Measurements from ENCODE around the gene PHF2.

Gene PHF2

GRCh38 chr9:93597142-93597706 lies 20.8 kb downstream of the PHF2 start (continued):
- no peak for TF ChIP-seq ZBTB44 (tag by site-specific recombination; IDR thresholded peaks at IDR 0.05)
- TF ChIP-seq RBAK (tag by site-specific recombination; IDR thresholded peaks at IDR 0.05): no peak
- TF ChIP-seq ZBTB11 (tag by site-specific recombination; conservative IDR thresholded peaks at IDR 0.05; ENCODE audit: low read depth): no peak
- no peak for TF ChIP-seq CTCF (tag by site-specific recombination; IDR thresholded peaks at IDR 0.05)
- TF ChIP-seq ZNF391 (tag by site-specific recombination; IDR thresholded peaks at IDR 0.05; ENCODE audit: borderline replicate concordance, low read depth): no peak

- Histone ChIP-seq H3K9me3 (ENCODE audit: control insufficient read depth, insufficient read depth, low read depth, low read length) (no peaks in the 10 kb centered on the region), H3K4me1 (ENCODE audit: control insufficient read depth, insufficient read depth, low read length) (peaks cover 8% of the 10 kb centered on the region; the same call in 1 of the 2 replicates), H3K27ac (ENCODE audit: extremely low read depth, low read depth, low read length) (no peak overlapping the region), H3K4me3 (ENCODE audit: low read depth, low read length) (no peak overlapping the region), H3K36me3 (ENCODE audit: control insufficient read depth in 2 of 2, insufficient read depth in 1 of 2, low read length in 2 of 2) (no peaks in the 10 kb centered on the region)
- TF ChIP-seq ZNF747 (tag by site-specific recombination; IDR thresholded peaks at IDR 0.05) (no peak), ZNF488 (tag by site-specific recombination; IDR thresholded peaks at IDR 0.05) (no peak), ZIC2 (tag by site-specific recombination; IDR thresholded peaks at IDR 0.05) (peak; percentile 37; the same call in 1 of the 2 replicates)
- ChIA-PET POLR2A (no interaction called here), CTCF (no interaction called here)
Observed at GRCh38 chr9:93597871-93598646, 21.7 kb downstream of the PHF2 start.

GRCh38 chr9:93598647-93599241 lies 22.4 kb downstream of the PHF2 start:
- TF ChIP-seq SCRT2 (tag by site-specific recombination; IDR thresholded peaks at IDR 0.05) (peak; percentile 41; the same call in 1 of the 2 replicates), ZNF645 (tag by site-specific recombination; IDR thresholded peaks at IDR 0.05) (no peak), ZNF155 (tag by site-specific recombination; IDR thresholded peaks at IDR 0.05) (no peak), ZNF530 (tag by site-specific recombination; IDR thresholded peaks at IDR 0.05; ENCODE audit: low read depth) (no peak), GLIS2 (tag by site-specific recombination; IDR thresholded peaks at IDR 0.05) (no peak), BCL11B (tag by site-specific recombination; IDR thresholded peaks at IDR 0.05; ENCODE audit: low read depth) (no peak), ZNF785 (tag by site-specific recombination; IDR thresholded peaks at IDR 0.05) (no peak), ZNF202 (tag by site-specific recombination; IDR thresholded peaks at IDR 0.05; ENCODE audit: borderline replicate concordance) (no peak), ZNF211 (tag by site-specific recombination; IDR thresholded peaks at IDR 0.05; ENCODE audit: low read depth) (no peak)
- Histone ChIP-seq H3K4me1 (ENCODE audit: control insufficient read depth, insufficient read depth, low read length) (peaks cover 6% of the 10 kb centered on the region; the same call in 1 of the 2 replicates), H3K36me3 (ENCODE audit: control insufficient read depth in 2 of 2, insufficient read depth in 1 of 2, low read length in 2 of 2) (no peaks in the 10 kb centered on the region), H3K4me3 (ENCODE audit: low read depth, low read length) (no peak overlapping the region), H3K9me3 (ENCODE audit: control insufficient read depth, insufficient read depth, low read depth, low read length) (no peaks in the 10 kb centered on the region), H3K27ac (ENCODE audit: extremely low read depth, low read depth, low read length) (no peak overlapping the region)
- ChIA-PET POLR2A (no interaction called here), CTCF (no interaction called here)

All from HEK293 (cell line).